GM12864 (cell line): Measurements from ENCODE around the gene GPR152.
"Not testable (repeated sequence)": the region's sequence is repeated elsewhere in the genome, so short reads cannot be mapped to it uniquely, and the experiment has no call there.

Source experiments
- DNase-seq: peaks from one replicate; pipeline ENCODE4 v3.0.0-alpha.2; 2011; ENCODE audit warnings: low read depth
- H3K4me3 ChIP-seq: 2 replicates; pipeline ENCODE4 v1.5.1; 2011; ENCODE audit warnings: mild to moderate bottlenecking, low read depth, low read length, control low read depth
- CTCF ChIP-seq: IDR thresholded peaks from 2 replicates; pipeline ENCODE4 v1.5.1; 2011; ENCODE audit warnings: low read depth, mild to moderate bottlenecking, moderate library complexity, low read length, control low read depth, inconsistent platforms; ENCODE audit errors: missing control alignments

GPR152 gene

GRCh38 chr11:67431346-67432249 lies 20.9 kb downstream of the GPR152 start:
- H3K4me3 ChIP-seq: no peak overlapping the region
- DNase-seq: no peak
- no peak for TF ChIP-seq CTCF

GRCh38 chr11:67429722-67430121 lies 22.8 kb downstream of the GPR152 start:
- no peak for DNase-seq
- TF ChIP-seq CTCF: no peak
- peak overlapping the region; percentile 63; the same call in 1 of the 2 replicates for H3K4me3 ChIP-seq

GRCh38 chr11:67429038-67429668 lies 23.4 kb downstream of the GPR152 start:
- H3K4me3 ChIP-seq: peak overlapping the region; percentile 63
- no peak for TF ChIP-seq CTCF
- no peak for DNase-seq

DNA sequence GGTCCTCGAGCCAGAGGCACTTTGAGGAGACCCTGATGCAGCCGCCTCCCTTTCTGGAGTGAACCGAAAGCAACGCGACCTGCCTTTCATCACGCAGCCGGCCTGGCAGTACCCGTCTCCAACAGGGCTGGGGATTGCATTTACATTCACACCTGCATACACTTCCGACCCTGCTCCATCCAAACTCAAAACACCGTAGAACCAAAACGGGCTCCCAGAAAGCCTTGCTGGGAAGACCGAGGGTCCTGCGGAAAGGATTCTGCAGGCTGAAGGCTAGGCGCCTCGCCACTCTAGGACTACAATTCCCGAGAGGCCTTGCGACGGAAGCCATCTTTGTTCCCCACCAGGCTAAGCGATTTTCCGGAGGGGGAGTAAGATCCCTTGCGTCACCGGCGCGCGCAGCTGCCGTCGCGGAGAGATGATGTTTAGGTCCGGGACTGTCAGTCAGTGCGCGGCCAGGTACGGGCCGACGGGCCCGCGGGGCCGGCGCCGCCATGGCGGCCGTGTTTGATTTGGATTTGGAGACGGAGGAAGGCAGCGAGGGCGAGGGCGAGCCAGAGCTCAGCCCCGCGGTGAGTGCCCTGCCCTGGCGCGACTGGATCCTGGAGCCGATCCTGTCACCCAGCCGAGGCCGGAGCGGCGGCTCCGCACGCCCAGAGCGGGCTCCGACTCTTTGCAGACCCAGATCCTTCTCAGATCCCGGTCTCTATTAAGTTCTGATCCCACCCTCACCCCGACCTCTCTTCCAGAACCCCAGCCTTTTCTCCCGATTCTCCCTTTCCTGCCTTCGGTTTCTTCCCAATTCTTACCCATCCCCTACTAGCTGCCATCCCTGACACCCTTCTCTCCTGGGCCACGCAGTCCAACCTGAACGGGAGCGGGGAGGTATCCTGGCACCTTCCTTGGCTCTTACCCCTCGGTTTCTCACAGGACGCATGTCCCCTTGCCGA lies 24.2 kb downstream of the GPR152 start, which contains the start of gene RPS6KB2:
RPS6KB2 (plus strand) TSS at position 443 of the 950 bp plus-strand sequence; CDS start at position 495, 52 bp downstream.
- no peak for TF ChIP-seq CTCF
- peak; percentile 95 for DNase-seq
- peak within 1 kb of the TSS; percentile 63 for H3K4me3 ChIP-seq

- not testable (repeated sequence) for DNase-seq
- H3K4me3 ChIP-seq: peak overlapping the region; percentile 63
Observed at GRCh38 chr11:67427364-67427859, 25.1 kb downstream of the GPR152 start.

- H3K4me3 ChIP-seq: no peak overlapping the region
- TF ChIP-seq CTCF: no peak
- no peak for DNase-seq
Observed at GRCh38 chr11:67423891-67424613, 28.5 kb downstream of the GPR152 start.
